Fibroblast of lung (primary cell): ENCODE data around the gene UQCR10.

Source experiments
- EZH2 ChIP-seq: IDR thresholded peaks from 2 replicates; pipeline ENCODE4 v1.5.1; 2012; ENCODE audit warnings: low read length, control low read depth, mild to moderate bottlenecking; ENCODE audit errors: missing control alignments
- TF ChIP-seq, protein P1 (sequence below), 2 donors: IDR thresholded peaks in 1 of 2; conservative IDR thresholded peaks in 1 of 2; 1 replicate in 1 of 2; 2 replicates in 1 of 2; pipeline ENCODE4 v1.5.1; 2011 to 2012; ENCODE audit warnings: low read length in 2 of 2, control low read depth in 1 of 2, inconsistent platforms in 1 of 2, low read depth in 1 of 2, mild to moderate bottlenecking in 1 of 2

DNA sequence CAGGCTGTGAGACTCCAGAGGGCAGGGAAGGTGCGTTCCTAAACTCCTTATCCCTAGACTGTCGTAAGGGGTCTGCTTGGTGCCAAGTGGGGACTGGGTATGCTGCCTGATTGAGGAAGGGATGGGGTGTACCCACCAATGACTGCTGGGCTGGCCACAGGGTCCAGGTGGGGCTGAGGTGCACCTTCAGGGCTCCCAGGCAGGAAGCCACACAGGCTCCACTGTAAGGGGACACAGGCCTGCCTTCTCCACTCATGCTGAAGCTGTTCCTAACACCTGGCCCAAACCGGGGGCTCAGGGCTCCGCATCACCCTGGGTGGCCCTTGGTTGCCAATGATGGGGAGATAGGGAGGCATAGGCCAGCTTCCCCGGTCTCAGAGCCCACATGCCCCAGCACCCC lies 27.0 kb upstream of the UQCR10 start:
- TF ChIP-seq, protein P1, sequence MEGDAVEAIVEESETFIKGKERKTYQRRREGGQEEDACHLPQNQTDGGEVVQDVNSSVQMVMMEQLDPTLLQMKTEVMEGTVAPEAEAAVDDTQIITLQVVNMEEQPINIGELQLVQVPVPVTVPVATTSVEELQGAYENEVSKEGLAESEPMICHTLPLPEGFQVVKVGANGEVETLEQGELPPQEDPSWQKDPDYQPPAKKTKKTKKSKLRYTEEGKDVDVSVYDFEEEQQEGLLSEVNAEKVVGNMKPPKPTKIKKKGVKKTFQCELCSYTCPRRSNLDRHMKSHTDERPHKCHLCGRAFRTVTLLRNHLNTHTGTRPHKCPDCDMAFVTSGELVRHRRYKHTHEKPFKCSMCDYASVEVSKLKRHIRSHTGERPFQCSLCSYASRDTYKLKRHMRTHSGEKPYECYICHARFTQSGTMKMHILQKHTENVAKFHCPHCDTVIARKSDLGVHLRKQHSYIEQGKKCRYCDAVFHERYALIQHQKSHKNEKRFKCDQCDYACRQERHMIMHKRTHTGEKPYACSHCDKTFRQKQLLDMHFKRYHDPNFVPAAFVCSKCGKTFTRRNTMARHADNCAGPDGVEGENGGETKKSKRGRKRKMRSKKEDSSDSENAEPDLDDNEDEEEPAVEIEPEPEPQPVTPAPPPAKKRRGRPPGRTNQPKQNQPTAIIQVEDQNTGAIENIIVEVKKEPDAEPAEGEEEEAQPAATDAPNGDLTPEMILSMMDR (conservative IDR thresholded peaks at IDR 0.05 in 1 of 2, IDR thresholded peaks at IDR 0.05 in 1 of 2; ENCODE audit: low read depth in 1 of 2, low read length in 2 of 2) = no peak
- no peak for TF ChIP-seq EZH2
